Fibroblast of skin of right biceps (primary cell): Measurements from ENCODE around the gene MLYCD.
"Not testable (repeated sequence)": the region's sequence is repeated elsewhere in the genome, so short reads cannot be mapped to it uniquely, and the experiment has no call there.

ENCODE experiments used
- DNase-seq: peaks from one replicate; pipeline ENCODE4 v3.0.0-alpha.2; 2013

MLYCD gene

GRCh38 chr16:83926726-83927397 lies 27.9 kb downstream of the MLYCD start:
- DNase-seq: peak; percentile 77

DNA sequence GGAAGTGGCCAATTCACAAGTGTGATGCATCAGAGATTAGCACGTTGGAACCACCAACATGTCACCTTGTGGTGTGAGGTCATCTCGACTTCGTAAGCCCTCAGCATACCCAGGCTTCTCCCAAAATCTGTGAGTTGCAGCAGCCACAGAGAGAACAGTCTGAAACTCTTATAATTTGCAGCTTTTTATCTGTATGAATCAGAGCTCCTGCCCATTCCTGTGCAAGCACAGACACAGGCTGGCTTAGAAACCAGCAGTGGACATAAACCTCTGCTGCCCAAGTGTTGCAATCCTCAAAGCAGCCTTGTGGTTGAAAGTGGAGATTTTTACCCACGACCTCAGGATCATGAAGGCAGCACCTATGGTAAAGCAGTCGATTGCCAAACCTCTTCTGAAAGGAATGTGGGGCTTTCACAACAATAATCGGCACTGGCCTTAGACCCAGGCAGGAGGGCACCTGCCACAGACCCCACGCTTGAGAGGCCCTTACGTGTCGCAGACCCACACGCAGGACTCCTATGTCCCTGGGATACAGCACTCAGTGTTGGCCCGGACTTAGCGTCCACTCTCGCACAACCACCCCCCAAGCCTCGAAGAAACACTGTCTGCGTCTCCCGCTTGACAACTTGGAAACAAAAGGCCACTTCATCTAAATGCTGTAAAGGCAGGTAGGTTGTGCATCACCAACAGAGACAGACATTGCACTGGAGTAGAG lies 29.6 kb downstream of the MLYCD start:
- DNase-seq: peak; percentile 38

GRCh38 chr16:83929811-83930555 lies 31.1 kb downstream of the MLYCD start:
- no peak for DNase-seq

GRCh38 chr16:83930730-83931500 lies 32.0 kb downstream of the MLYCD start:
- DNase-seq: no peak

GRCh38 chr16:83931556-83931955 lies 32.6 kb downstream of the MLYCD start:
- no peak for DNase-seq

DNA sequence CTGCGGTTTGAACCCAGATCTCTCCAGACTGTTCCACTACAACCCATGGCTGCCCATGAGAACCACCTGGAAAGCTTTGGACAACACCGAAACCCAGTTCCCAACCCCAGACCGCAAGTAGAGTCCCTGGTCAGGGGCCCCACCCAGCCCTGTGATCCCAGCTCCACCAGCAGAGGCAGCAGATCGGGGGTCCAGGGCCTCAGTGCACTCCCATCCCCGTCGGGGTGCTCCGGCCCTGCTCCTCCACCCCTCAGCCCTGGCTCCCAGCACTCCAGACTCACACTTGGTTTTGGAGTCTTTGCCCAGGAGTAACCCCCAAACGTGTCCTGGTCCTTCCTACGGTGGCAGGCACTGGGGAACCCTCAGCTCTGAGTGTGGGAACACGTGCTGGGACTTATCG lies 33.4 kb downstream of the MLYCD start:
- no peak for DNase-seq

GRCh38 chr16:83932955-83933673 lies 34.2 kb downstream of the MLYCD start:
- DNase-seq: peak; percentile 72

DNA sequence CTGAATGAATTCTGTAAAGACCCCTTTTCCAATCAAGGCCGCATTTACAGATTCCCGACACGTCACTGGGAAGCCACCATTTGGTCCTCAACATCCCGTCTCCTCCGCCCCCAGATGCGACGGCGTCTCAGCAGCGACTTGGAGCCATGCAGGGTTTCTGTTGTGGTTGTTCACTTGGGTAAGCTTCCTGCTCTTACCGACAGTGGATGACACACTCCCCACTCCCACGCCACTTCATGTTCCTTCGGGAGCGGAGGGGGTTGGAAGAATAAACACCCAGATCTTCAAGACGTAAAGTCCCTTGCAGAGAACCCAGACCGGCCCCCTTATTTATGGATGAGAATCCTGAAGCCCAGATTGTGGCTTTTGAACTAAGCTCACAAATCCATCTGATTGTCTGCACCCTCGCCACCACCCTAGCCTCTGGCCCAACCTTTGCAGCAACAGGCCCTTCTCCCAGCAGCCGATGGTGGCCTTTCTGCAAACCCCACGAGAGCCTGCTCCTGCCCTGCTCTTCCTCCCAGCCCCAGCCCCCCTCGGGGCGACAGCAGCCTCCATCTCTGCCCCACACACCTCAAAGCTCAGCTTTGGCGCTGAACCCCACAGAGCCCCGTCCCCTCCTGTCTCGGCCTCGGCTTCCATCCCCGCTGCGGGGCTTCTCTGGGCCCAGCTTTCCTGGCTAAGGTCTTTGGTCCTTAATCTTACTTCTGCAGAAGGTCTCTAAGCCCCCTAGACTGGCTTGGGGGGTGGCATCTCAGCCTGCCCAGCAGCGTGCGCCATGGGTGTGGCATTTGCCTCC lies 35.2 kb downstream of the MLYCD start:
- DNase-seq: peak; percentile 55

- DNase-seq: no peak
These were observed 35.7 kb downstream of the MLYCD start for GRCh38 chr16:83934684-83934977.

DNA sequence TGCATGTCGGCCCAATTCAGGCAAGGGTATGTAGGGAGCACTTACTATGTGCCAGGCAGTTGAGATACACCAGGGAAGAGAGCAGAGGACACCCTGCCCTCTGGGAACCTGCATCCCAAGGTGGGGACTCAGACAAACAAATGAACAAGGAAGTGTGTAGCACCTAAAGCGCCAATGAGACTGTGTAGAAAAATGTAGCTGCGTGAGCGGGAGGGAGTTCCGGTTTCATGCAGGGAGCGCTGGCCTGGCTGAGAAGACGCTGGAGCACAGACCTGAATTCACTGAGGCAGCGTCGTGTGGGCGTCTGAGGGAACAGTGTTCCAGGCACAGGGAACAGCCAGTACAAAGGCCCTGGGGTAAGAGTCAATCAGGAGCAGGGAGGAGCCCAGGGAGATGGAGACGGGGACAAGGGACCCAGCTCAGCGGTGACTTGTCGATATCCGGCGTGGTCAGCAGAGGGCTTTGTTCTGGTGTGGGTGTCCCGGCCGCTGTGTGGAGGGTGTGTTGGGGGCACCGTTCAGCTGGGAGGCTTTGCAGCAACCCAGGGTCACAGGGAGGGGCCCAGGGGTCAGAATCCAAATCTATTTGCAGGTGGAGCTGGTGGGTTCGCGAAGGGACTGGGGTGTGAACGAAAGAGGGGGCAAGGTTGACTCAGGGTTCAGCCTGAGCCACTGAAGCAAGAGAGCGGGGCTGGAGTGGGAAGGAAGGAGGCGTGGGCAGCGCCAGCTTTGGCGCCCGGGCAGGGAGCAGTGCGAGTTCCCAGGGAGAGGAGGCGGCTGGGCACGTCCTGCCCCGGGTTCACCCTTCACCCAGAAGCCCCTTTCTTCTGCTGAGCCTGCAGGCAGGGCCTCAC lies 36.3 kb downstream of the MLYCD start:
- DNase-seq: no peak

DNA sequence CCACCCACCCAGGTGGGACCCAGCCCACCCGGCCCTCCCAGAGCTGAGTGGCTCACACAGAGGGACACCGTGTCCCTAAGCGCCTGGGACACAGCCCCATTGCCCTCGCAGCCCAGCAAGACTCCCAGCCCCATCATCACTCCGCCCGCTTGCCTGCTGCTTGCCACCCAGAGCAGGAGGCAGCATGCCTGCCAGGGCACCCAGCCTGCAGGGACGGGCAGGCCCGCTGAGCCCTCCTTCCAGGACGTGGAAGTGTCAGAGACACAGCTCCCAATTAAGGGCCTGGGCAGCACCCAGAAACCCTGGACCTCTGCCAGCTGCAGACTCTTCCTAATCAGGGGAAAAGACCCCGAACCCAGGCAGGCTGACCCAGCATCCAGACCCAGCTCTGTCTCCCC lies 36.9 kb downstream of the MLYCD start:
- DNase-seq: no peak

GRCh38 chr16:83936581-83937165 lies 37.8 kb downstream of the MLYCD start:
- no peak for DNase-seq

- no peak for DNase-seq
These were observed 38.4 kb downstream of the MLYCD start for GRCh38 chr16:83937267-83937666.

DNA sequence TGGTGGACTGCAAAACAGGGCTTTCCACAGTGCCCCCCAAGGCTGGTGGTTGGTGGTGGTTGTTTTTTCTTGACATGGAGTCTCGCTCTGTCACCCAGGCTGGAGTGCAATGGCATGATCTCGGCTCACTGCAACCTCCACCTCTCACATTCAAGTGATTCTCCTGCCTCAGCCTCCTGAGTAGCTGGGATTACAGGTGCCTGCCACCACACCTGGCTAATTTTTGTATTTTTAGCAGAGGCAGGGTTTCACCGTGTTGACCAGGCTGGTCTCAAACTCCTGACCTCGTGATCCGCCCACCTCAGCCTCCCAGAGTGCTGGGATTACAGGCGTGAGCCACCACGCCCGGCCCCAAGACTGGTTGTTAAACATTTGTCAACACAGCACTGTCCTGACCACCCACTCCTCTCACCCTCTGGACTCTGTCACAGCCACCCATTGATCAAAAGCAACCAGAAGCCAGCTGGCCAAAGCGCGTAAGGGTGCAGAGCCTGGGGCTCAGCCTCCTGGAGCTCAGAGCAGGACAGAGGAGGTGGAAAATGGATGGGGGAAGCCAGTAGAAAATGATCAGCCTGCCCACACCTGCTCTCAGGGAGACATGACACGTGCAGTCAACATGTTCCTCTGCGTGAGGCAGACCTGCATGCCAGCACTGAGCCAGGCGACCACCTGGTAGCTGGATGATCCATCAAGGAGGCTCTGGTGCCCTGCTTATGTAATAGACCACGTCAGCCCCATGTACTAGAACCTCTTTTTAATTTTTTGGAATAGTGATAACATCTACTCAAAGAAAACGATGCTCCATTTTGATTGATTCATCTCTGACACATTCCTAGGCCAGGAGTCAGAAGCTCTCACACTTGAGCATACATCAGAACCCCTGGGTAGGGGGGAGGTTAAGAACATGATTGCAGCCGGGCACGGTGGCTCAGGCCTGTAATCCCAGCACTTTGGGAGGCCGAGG lies 39.3 kb downstream of the MLYCD start:
- peak; percentile 57 for DNase-seq

- no peak for DNase-seq
These were observed 40.4 kb downstream of the MLYCD start for GRCh38 chr16:83939266-83939855.

DNA sequence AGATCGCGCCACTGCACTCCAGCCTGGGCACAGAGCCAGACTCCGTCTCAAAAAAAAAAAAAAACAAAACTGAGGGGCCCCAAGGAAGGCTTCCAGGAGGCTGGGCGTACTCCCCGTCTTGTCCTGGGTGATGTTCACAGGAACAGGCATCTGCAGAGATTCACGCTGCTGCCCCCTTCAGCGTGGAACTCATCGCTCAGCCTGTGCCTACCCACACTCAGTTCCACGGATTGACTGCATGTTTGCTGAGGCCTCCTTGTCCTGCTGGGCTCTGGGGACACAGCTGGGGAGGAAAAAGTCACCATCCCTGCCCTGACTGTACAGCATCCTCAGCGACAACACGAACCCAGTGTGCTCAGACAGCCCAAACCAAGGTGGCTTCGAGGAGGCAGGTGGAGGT lies 41.2 kb downstream of the MLYCD start:
- DNase-seq: no peak

DNA sequence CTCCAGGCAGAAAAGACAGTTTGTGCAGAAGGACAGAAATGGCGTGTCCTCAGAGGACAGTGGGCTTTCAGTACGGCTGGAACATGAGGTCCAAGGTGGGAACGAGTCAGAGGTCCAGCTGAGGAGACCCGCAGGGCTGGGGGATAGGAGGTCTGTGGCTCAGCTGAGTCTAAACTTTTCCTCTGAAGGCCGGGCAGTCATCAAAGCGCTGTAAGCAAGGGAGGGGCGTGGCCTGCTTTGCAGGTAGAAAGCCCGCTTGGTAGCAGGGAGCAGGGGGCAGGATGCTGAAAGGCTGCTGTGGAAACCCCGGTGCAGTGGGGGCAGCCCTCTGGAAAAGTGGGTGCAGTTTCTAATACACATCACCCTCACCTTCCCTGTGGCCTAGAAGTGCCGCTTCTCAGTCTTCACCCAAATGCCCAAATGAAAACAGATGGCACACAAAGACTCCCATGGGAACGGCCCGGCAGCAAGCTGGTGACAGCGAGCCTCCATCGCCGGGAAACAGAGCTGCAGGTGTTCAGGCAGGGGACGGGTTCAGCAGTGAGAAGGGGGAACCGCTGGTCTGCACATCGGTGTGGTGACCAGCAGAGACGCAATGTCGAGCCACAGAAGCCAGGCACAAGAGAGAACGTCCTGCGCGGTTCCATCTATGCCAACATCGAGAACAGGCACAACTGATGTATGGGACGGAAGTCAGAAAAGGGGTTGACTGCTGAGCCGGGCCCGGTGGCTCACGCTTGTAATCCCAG lies 41.9 kb downstream of the MLYCD start:
- DNase-seq: no peak

- DNase-seq: not testable (repeated sequence)
These were observed 42.6 kb downstream of the MLYCD start for GRCh38 chr16:83941546-83941945.
